ENCODE results near the gene RPAP2.

GRCh38 chr1:92315766-92316599 is 17.1 kb downstream of the RPAP2 start:
- TF ChIP-seq CTCF (IDR thresholded peaks at IDR 0.05 in 2 of 3, conservative IDR thresholded peaks at IDR 0.05 in 1 of 3; ENCODE audit: borderline replicate concordance in 1 of 3, insufficient read depth in 1 of 3, low read depth in 2 of 3, low read length in 2 of 3) = no peak
- no peak for TF ChIP-seq POLR2AphosphoS5 (IDR thresholded peaks at IDR 0.05; ENCODE audit: low read depth, low read length)
- no peak for TF ChIP-seq REST (IDR thresholded peaks at IDR 0.05; ENCODE audit: low read depth)
